Measurements from ENCODE around the gene TRIM21. TPM values are rescaled to one million over a fixed set of nuclear protein-coding genes. Genes with fewer than 3 reads are reported as not detected.
"Not testable (repeated sequence)": the region's sequence is repeated elsewhere in the genome, so short reads cannot be mapped to it uniquely, and the experiment has no call there.

The TRIM21 gene
- total RNA-seq, 1 donor: 15.6 TPM

DNA sequence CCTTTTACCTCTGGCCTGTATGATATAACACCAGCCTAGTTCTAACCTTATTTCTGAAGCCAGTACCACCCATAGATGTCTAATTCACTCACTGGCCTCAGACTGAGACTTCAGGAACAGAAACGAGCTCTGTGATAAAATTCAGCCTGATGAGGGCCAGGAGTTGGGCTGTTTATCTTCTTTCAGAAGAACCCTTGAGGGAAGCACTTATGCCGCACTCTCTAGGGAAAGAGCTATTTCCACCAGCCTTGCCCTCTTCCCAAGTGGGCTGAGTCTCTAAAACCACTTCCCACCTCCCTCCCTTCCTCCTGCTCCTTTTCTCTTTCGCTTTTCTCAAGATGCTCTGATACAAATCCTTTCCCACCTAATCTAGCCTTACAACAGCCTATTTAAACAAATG, 23.3 kb downstream of the TRIM21 start:
- TF ChIP-seq, protein P1, sequence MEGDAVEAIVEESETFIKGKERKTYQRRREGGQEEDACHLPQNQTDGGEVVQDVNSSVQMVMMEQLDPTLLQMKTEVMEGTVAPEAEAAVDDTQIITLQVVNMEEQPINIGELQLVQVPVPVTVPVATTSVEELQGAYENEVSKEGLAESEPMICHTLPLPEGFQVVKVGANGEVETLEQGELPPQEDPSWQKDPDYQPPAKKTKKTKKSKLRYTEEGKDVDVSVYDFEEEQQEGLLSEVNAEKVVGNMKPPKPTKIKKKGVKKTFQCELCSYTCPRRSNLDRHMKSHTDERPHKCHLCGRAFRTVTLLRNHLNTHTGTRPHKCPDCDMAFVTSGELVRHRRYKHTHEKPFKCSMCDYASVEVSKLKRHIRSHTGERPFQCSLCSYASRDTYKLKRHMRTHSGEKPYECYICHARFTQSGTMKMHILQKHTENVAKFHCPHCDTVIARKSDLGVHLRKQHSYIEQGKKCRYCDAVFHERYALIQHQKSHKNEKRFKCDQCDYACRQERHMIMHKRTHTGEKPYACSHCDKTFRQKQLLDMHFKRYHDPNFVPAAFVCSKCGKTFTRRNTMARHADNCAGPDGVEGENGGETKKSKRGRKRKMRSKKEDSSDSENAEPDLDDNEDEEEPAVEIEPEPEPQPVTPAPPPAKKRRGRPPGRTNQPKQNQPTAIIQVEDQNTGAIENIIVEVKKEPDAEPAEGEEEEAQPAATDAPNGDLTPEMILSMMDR (IDR thresholded peaks at IDR 0.05; ENCODE audit: insufficient read depth, low read length): no peak
- no peak overlapping the region for H3K4me3 ChIP-seq (ENCODE audit: low read depth, low read length)
- no peak for DNase-seq (ENCODE audit: low read depth)

DNA sequence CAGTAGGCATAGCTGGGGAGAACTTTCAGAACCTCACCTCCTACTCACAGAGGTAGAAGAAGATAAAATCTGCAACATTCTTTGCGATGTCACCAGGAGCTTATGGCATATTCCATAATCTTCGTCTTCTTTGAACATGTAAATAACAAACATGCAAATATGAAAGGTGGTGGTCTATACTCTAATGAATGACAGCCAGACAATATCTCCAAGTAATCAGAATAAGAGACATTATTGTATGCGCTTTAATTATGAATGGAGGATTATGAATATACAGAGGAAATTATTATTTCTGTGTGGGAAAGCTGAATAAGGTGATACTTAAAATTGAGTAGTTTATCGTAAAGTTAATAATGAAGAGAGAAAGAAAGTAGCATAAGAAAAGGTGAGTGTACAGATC, 25.2 kb downstream of the TRIM21 start, which contains the start of gene OR52B4:
Gene OR52B4 (minus strand): TSS at position 101 of the 400 bp plus-strand sequence. CDS start 91 bp downstream, at position 10.
- TF ChIP-seq, protein P1 (IDR thresholded peaks at IDR 0.05; ENCODE audit: insufficient read depth, low read length): no peak
- no peak for DNase-seq (ENCODE audit: low read depth)

DNA sequence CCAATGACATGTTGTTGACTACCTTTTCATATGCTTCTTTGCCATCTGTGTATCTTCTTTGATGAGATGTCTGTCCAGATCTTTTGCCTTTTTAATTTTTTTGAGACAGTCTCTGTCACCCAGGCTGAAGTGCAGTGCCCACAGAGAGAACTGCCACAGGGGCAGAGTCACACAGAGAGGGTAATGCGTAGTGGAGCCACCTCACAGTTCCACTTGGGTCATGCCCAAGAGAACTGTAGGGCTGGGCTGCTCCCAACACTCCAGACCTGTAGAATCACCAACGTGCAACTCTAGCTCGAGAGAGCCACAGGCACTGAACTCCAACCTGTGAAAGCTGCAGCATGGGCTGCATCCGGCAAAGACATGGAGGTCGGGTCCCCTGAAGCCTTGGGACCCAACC, 45.4 kb downstream of the TRIM21 start:
- H3K4me3 ChIP-seq (ENCODE audit: low read depth, low read length); DNase-seq (ENCODE audit: low read depth): not testable (repeated sequence)

More for the DNA sequence above, 25.2 kb downstream of the TRIM21 start, which contains the start of gene OR52B4:
- H3K4me3 ChIP-seq (ENCODE audit: low read depth, low read length): no peak within 1 kb of the TSS

DNA sequence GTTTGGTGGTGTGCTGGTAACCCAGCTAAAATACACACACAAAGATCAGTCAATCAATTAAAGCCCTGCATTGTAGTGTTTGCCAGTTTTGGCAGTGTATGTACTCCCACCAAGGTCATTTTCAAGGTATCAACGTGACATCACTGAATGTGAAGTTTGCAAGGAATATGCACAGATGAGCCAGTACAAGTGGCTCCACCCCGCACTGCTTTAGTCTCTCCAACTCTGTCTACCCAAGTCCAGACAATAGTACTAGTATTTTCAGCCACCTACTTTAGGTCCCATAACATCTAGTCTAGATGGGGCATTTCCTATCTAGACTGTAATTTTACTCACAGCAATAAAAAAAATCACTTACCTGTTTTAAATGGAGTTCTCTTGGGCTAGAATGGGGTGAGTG, 48.1 kb downstream of the TRIM21 start:
- DNase-seq (ENCODE audit: low read depth); H3K4me3 ChIP-seq (ENCODE audit: low read depth, low read length): not testable (repeated sequence)

Other genes with a start within 250 kb of the TRIM21 start
- gene OR52B4, start 25.3 kb downstream of the TRIM21 start, total RNA-seq (ENCODE audit: low replicate concordance): not detected in 2 replicates
- gene OR52K2, start 55.6 kb upstream of the TRIM21 start, total RNA-seq (ENCODE audit: low replicate concordance): not detected in 2 replicates
- not detected in 2 replicates for gene OR52K1, start 88.9 kb upstream of the TRIM21 start, total RNA-seq (ENCODE audit: low replicate concordance)
- gene OR52M1, start 151.5 kb upstream of the TRIM21 start, total RNA-seq (ENCODE audit: low replicate concordance): not detected in 2 replicates
- not detected in 2 replicates for gene OR52I2, start 188.0 kb upstream of the TRIM21 start, total RNA-seq (ENCODE audit: low replicate concordance)
- not detected in 2 replicates for gene OR52I1, start 200.3 kb upstream of the TRIM21 start, total RNA-seq (ENCODE audit: low replicate concordance)
- gene TRIM68, start 214.5 kb upstream of the TRIM21 start, total RNA-seq (ENCODE audit: low replicate concordance): 9.9 and 13.0 TPM in 2 replicates
- gene OR51D1, start 243.8 kb upstream of the TRIM21 start, total RNA-seq (ENCODE audit: low replicate concordance): not detected in 2 replicates

All from fibroblast of the aortic adventitia (primary cell).